Measurements from ENCODE around the gene PHAX.

The PHAX gene

DNA sequence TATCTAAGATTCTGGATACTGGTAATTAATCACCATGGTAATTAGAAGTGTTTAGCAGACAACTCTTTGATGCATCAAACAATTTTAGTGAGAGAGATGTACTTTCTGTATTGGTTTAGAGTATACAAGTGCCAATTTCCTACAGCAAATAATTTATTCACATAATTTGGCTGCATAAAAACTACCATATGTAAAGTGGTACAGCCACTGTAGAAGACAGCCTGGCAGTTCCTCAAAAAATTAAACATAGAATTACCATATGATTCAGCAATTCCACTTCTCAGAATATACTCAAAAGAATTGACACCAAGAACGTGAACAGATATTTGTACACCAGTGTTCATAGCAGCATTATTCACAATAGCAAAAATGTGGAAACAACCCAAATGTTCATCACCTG lies 36.2 kb downstream of the PHAX start:
- TF ChIP-seq SPI1 (IDR thresholded peaks at IDR 0.05; ENCODE audit: borderline replicate concordance, low read depth): no peak; the same call in 1 of the 2 replicates
- TF ChIP-seq, protein P1, sequence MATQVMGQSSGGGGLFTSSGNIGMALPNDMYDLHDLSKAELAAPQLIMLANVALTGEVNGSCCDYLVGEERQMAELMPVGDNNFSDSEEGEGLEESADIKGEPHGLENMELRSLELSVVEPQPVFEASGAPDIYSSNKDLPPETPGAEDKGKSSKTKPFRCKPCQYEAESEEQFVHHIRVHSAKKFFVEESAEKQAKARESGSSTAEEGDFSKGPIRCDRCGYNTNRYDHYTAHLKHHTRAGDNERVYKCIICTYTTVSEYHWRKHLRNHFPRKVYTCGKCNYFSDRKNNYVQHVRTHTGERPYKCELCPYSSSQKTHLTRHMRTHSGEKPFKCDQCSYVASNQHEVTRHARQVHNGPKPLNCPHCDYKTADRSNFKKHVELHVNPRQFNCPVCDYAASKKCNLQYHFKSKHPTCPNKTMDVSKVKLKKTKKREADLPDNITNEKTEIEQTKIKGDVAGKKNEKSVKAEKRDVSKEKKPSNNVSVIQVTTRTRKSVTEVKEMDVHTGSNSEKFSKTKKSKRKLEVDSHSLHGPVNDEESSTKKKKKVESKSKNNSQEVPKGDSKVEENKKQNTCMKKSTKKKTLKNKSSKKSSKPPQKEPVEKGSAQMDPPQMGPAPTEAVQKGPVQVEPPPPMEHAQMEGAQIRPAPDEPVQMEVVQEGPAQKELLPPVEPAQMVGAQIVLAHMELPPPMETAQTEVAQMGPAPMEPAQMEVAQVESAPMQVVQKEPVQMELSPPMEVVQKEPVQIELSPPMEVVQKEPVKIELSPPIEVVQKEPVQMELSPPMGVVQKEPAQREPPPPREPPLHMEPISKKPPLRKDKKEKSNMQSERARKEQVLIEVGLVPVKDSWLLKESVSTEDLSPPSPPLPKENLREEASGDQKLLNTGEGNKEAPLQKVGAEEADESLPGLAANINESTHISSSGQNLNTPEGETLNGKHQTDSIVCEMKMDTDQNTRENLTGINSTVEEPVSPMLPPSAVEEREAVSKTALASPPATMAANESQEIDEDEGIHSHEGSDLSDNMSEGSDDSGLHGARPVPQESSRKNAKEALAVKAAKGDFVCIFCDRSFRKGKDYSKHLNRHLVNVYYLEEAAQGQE (IDR thresholded peaks at IDR 0.05; ENCODE audit: insufficient replicate concordance, low read depth): no peak
- TF ChIP-seq, protein P2, sequence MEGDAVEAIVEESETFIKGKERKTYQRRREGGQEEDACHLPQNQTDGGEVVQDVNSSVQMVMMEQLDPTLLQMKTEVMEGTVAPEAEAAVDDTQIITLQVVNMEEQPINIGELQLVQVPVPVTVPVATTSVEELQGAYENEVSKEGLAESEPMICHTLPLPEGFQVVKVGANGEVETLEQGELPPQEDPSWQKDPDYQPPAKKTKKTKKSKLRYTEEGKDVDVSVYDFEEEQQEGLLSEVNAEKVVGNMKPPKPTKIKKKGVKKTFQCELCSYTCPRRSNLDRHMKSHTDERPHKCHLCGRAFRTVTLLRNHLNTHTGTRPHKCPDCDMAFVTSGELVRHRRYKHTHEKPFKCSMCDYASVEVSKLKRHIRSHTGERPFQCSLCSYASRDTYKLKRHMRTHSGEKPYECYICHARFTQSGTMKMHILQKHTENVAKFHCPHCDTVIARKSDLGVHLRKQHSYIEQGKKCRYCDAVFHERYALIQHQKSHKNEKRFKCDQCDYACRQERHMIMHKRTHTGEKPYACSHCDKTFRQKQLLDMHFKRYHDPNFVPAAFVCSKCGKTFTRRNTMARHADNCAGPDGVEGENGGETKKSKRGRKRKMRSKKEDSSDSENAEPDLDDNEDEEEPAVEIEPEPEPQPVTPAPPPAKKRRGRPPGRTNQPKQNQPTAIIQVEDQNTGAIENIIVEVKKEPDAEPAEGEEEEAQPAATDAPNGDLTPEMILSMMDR (IDR thresholded peaks at IDR 0.05; ENCODE audit: insufficient read depth, low read length): no peak
- no peak for TF ChIP-seq GABPA (IDR thresholded peaks at IDR 0.05; ENCODE audit: low read depth)
- TF ChIP-seq POLR2AphosphoS5 (IDR thresholded peaks at IDR 0.05; ENCODE audit: low read depth): no peak
- Histone ChIP-seq H3K27ac (replicated peaks) (no peak overlapping the region), H3K4me3 (replicated peaks; ENCODE audit: insufficient read depth, low read length) (no peak overlapping the region), H3K27me3 (ENCODE audit: insufficient read depth, poor library complexity, severe bottlenecking) (no peaks in the 10 kb centered on the region)
- DNase-seq (ENCODE audit: low read depth in 1 of 2, low spot score in 1 of 2): no peak

DNA sequence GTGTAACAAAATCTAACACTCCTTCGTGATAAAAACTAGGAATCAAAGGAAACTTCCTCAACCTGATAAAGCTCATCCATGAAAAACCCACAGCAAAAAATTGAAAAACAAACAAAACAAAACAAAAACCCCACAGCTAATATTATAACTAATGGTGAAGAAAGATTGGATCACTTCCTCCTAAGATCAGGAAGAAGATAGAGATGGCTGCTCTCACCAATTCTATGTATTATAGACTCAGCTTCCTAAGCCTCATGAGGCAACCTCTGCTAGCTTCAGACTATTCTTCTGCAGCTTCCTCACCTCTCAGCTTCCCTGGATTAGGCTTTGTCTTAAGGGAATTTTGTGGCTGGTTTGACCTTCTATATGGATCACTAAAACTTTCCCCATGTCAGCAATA lies 40.1 kb downstream of the PHAX start:
- Histone ChIP-seq H3K27ac (replicated peaks) (no peak overlapping the region), H3K4me3 (replicated peaks; ENCODE audit: insufficient read depth, low read length) (no peak overlapping the region), H3K27me3 (ENCODE audit: insufficient read depth, poor library complexity, severe bottlenecking) (no peaks in the 10 kb centered on the region)
- TF ChIP-seq, protein P1 (IDR thresholded peaks at IDR 0.05; ENCODE audit: insufficient replicate concordance, low read depth): no peak
- no peak for TF ChIP-seq POLR2AphosphoS5 (IDR thresholded peaks at IDR 0.05; ENCODE audit: low read depth)
- TF ChIP-seq GABPA (IDR thresholded peaks at IDR 0.05; ENCODE audit: low read depth): no peak
- DNase-seq (ENCODE audit: low read depth in 1 of 2, low spot score in 1 of 2): no peak

DNA sequence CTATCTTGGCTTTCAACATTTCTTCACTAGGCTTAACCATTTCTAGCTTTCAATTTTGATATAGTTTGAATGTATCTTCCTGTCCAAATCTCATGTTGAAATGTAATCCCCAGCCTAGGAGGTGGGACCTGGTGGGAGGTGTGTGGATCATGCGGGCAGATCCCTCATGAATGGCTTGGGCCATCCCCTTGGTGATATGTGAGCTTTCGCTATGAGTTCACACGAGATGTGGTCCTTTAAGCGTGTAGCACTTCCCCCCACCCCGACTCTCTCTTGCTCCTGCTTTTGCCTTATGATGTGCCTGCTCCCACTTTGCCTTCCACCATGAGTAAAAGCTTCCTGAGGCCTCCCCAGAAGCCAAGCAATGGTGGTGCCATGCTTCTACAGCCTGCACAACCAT lies 40.6 kb downstream of the PHAX start:
- no peak overlapping the region for H3K4me3 ChIP-seq (replicated peaks; ENCODE audit: insufficient read depth, low read length)
- DNase-seq (ENCODE audit: low read depth in 1 of 2, low spot score in 1 of 2): no peak
- no peak for TF ChIP-seq GABPA (IDR thresholded peaks at IDR 0.05; ENCODE audit: low read depth)
- TF ChIP-seq, protein P1 (IDR thresholded peaks at IDR 0.05; ENCODE audit: insufficient replicate concordance, low read depth): no peak
- no peak for TF ChIP-seq SPI1 (IDR thresholded peaks at IDR 0.05; ENCODE audit: borderline replicate concordance, low read depth)
- TF ChIP-seq, protein P2 (IDR thresholded peaks at IDR 0.05; ENCODE audit: insufficient read depth, low read length): no peak
- no peak for TF ChIP-seq POLR2AphosphoS5 (IDR thresholded peaks at IDR 0.05; ENCODE audit: low read depth)
- H3K27ac ChIP-seq (replicated peaks): no peak overlapping the region
- no peaks in the 10 kb centered on the region for H3K27me3 ChIP-seq (ENCODE audit: insufficient read depth, poor library complexity, severe bottlenecking)

Measured in HL-60 (cell line).